Gastrocnemius medialis (tissue), 4 donors: ENCODE measurements around the gene PTGIR.

Experiments used
- POLR2A ChIP-seq, 2 donors: fragments of 450-650 bp; IDR thresholded peaks; one replicate each; pipeline ENCODE4 v1.6.1; 2017; ENCODE audit warnings: antibody characterized with exemption in 2 of 2, mild to moderate bottlenecking in 2 of 2, moderate library complexity in 2 of 2
- TF ChIP-seq, protein P1 (sequence below), 5 experiments: fragments of 450-650 bp in 3 of 5; fragments of 200-600 bp in 2 of 5; sonication (generic) in 2 of 5; IDR thresholded peaks in 4 of 5; conservative IDR thresholded peaks in 1 of 5; 1 replicate in 4 of 5; 2 replicates in 1 of 5; pipeline ENCODE4 v1.5.1; 2016 to 2019; ENCODE audit warnings: antibody characterized with exemption in 5 of 5, mild to moderate bottlenecking in 3 of 5, moderate library complexity in 3 of 5

DNA sequence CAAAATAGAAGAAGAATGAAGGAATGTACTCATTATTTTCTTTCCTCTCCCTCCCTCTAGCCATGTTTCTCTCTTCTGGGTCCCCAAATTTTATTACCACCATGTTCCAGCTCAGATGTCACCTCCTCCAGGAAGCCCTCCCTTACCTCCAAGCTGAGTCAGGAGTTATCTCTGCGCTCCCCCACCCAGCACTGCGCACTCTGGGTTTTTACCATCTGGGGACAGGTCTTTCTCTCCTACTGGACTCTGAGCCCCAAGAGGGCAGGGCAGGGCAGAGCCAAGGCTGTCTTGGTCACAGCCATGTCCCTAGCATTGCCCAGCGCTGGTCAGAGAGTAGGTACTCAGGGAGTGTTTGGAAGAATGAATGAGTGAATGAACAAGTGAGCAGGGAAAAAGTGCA is 8.2 kb upstream of the PTGIR start:
- TF ChIP-seq, protein P1, sequence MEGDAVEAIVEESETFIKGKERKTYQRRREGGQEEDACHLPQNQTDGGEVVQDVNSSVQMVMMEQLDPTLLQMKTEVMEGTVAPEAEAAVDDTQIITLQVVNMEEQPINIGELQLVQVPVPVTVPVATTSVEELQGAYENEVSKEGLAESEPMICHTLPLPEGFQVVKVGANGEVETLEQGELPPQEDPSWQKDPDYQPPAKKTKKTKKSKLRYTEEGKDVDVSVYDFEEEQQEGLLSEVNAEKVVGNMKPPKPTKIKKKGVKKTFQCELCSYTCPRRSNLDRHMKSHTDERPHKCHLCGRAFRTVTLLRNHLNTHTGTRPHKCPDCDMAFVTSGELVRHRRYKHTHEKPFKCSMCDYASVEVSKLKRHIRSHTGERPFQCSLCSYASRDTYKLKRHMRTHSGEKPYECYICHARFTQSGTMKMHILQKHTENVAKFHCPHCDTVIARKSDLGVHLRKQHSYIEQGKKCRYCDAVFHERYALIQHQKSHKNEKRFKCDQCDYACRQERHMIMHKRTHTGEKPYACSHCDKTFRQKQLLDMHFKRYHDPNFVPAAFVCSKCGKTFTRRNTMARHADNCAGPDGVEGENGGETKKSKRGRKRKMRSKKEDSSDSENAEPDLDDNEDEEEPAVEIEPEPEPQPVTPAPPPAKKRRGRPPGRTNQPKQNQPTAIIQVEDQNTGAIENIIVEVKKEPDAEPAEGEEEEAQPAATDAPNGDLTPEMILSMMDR (IDR thresholded peaks at IDR 0.05 in 4 of 5, conservative IDR thresholded peaks at IDR 0.05 in 1 of 5) = no peak
- TF ChIP-seq POLR2A (IDR thresholded peaks at IDR 0.05) = no peak
